PFSK-1 (cell line): ENCODE measurements around the gene CD79B.

Experiments used
- FOXP2 ChIP-seq: optimal IDR thresholded peaks from 2 replicates; pipeline ENCODE3; 2011; ENCODE audit warnings: borderline replicate concordance, control low read depth, inconsistent platforms; ENCODE audit not compliant: insufficient read depth; ENCODE audit errors: extremely low read length, extremely low read depth
- POLR2AphosphoS5 ChIP-seq: IDR thresholded peaks from 2 replicates; pipeline ENCODE4 v1.6.1; 2012; ENCODE audit warnings: low read depth, mild to moderate bottlenecking, control low read depth, low read length, moderate library complexity
- SIN3A ChIP-seq: IDR thresholded peaks from 2 replicates; pipeline ENCODE4 v1.6.1; 2012; ENCODE audit warnings: mild to moderate bottlenecking, low read length, moderate library complexity, borderline replicate concordance; ENCODE audit not compliant: insufficient read depth
- TAF1 ChIP-seq: IDR thresholded peaks from 2 replicates; pipeline ENCODE4 v1.6.1; 2012; ENCODE audit warnings: low read length, control low read depth, borderline replicate concordance; ENCODE audit not compliant: insufficient read depth
- TF ChIP-seq, protein P1 (sequence below), 2 experiments: IDR thresholded peaks; 2 replicates each; pipeline versions ENCODE4 v1.6.1 to v1.8.0; 2011 to 2012; ENCODE audit warnings: low read depth in 2 of 2, low read length in 2 of 2, control low read depth in 1 of 2, inconsistent platforms in 1 of 2, mild to moderate bottlenecking in 1 of 2, moderate library complexity in 1 of 2; ENCODE audit not compliant: insufficient read depth in 1 of 2

Gene CD79B

DNA sequence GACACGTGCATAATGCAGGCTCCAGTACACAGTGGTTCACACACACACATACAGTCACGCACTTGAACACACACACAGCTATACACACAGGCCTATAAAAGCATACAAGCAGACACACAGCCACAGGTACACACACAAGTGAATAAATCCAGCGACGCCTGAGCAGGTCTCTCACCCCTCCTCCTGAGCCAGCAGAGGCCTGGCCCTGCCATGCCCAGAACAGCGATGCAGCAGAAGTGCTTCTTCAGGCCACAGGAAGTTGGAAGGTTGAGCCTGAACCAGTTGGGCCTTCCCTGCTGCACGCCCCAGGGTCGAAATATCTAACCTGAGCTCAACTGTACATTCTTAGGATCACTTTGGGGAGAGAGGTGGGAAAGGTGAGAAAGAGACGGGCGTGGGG is 7.3 kb upstream of the CD79B start:
- no peak for TF ChIP-seq FOXP2
- TF ChIP-seq, protein P1, sequence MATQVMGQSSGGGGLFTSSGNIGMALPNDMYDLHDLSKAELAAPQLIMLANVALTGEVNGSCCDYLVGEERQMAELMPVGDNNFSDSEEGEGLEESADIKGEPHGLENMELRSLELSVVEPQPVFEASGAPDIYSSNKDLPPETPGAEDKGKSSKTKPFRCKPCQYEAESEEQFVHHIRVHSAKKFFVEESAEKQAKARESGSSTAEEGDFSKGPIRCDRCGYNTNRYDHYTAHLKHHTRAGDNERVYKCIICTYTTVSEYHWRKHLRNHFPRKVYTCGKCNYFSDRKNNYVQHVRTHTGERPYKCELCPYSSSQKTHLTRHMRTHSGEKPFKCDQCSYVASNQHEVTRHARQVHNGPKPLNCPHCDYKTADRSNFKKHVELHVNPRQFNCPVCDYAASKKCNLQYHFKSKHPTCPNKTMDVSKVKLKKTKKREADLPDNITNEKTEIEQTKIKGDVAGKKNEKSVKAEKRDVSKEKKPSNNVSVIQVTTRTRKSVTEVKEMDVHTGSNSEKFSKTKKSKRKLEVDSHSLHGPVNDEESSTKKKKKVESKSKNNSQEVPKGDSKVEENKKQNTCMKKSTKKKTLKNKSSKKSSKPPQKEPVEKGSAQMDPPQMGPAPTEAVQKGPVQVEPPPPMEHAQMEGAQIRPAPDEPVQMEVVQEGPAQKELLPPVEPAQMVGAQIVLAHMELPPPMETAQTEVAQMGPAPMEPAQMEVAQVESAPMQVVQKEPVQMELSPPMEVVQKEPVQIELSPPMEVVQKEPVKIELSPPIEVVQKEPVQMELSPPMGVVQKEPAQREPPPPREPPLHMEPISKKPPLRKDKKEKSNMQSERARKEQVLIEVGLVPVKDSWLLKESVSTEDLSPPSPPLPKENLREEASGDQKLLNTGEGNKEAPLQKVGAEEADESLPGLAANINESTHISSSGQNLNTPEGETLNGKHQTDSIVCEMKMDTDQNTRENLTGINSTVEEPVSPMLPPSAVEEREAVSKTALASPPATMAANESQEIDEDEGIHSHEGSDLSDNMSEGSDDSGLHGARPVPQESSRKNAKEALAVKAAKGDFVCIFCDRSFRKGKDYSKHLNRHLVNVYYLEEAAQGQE (IDR thresholded peaks at IDR 0.05; ENCODE audit: insufficient read depth in 1 of 2, low read depth in 2 of 2, low read length in 2 of 2): no peak
- no peak for TF ChIP-seq SIN3A
- no peak for TF ChIP-seq TAF1
- TF ChIP-seq POLR2AphosphoS5: no peak

DNA sequence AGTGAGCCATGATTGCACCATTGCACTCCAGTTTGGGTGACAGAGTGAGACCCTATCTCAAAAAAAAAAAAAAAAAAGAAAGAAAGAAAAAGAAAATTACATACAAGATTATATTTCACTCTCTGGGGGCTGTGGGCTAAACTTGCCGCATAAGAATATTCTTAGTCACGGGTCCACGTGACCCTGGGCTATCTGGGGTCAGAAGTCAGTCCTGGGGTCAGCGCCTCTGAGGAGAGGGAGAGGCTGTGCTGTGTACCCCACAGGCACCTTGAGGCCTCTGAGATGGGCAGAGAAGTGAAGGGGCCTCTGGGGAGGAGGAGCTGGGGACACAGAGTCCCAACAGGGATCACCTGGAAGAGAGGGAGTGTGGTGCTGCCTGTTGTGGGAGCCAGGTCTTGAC is 5.8 kb upstream of the CD79B start:
- no peak for TF ChIP-seq SIN3A
- TF ChIP-seq TAF1: no peak
- TF ChIP-seq FOXP2: no peak
- TF ChIP-seq, protein P1 (IDR thresholded peaks at IDR 0.05; ENCODE audit: insufficient read depth in 1 of 2, low read depth in 2 of 2, low read length in 2 of 2): no peak
- no peak for TF ChIP-seq POLR2AphosphoS5

GRCh38 chr17:63937319-63937718 is 5.2 kb upstream of the CD79B start:
- no peak for TF ChIP-seq POLR2AphosphoS5
- TF ChIP-seq TAF1: no peak
- TF ChIP-seq FOXP2: no peak
- TF ChIP-seq, protein P1 (IDR thresholded peaks at IDR 0.05; ENCODE audit: insufficient read depth in 1 of 2, low read depth in 2 of 2, low read length in 2 of 2): no peak
- no peak for TF ChIP-seq SIN3A

DNA sequence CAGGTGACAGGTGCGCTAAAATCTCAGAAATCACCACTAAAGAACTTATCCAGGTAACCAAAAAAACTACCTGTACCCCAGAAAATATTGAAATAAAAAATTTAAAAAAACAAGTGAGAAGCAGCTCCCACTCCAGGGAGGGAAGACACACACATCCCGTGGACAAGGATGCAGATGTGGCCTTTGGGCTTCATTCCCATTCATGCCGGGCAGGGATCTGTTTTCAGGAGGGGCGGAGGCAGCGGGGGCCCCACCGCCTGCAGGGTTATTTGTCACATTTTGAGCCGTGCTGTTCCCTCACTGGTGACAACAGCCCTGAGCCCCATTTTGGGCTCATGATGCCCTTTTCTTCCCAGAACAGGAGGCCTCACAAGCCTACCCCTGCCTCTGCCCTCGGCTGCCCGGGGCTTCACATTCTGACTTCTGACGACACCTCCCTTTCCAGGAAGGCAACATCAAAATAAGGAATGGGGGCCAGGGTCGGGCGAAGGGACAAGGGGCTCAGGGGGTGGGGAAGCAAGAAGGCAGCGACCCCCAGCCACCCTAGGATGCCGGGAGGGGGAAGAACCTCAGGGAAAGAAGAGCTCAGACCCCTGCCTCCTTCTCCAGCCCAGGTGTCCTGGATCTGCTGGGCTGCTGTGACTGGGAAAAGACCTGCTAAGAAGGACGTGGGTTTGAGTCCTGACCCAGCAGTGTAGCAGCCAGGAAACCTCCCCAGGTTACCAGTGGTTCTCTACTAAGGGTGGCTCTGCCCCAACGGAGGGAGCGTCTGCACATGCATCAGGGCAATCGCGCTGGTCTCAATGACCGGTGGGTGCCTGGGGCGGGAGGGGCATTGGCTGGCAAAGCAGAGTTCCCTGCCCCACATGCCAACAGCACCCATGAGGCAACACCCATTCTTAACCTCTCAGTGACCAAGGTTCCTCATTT is 2.3 kb upstream of the CD79B start:
- TF ChIP-seq FOXP2: no peak
- TF ChIP-seq, protein P1 (IDR thresholded peaks at IDR 0.05; ENCODE audit: insufficient read depth in 1 of 2, low read depth in 2 of 2, low read length in 2 of 2): no peak
